ENCODE results near the gene CCL15.

GRCh38 chr17:35963663-35964062 is 37.7 kb downstream of the CCL15 start:
- TF ChIP-seq YEATS2 (CRISPR knock-in tag; IDR thresholded peaks at IDR 0.05; ENCODE audit: borderline replicate concordance) = no peak
- TF ChIP-seq, protein P1, sequence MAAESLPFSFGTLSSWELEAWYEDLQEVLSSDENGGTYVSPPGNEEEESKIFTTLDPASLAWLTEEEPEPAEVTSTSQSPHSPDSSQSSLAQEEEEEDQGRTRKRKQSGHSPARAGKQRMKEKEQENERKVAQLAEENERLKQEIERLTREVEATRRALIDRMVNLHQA (CRISPR knock-in tag; IDR thresholded peaks at IDR 0.05) = no peak
- no peak for TF ChIP-seq ARID3A (IDR thresholded peaks at IDR 0.05; ENCODE audit: low read depth, low read length)
- TF ChIP-seq, protein P2, sequence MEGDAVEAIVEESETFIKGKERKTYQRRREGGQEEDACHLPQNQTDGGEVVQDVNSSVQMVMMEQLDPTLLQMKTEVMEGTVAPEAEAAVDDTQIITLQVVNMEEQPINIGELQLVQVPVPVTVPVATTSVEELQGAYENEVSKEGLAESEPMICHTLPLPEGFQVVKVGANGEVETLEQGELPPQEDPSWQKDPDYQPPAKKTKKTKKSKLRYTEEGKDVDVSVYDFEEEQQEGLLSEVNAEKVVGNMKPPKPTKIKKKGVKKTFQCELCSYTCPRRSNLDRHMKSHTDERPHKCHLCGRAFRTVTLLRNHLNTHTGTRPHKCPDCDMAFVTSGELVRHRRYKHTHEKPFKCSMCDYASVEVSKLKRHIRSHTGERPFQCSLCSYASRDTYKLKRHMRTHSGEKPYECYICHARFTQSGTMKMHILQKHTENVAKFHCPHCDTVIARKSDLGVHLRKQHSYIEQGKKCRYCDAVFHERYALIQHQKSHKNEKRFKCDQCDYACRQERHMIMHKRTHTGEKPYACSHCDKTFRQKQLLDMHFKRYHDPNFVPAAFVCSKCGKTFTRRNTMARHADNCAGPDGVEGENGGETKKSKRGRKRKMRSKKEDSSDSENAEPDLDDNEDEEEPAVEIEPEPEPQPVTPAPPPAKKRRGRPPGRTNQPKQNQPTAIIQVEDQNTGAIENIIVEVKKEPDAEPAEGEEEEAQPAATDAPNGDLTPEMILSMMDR (CRISPR knock-in tag; IDR thresholded peaks at IDR 0.05) = no peak
- no peak for TF ChIP-seq FOXM1 (CRISPR knock-in tag; IDR thresholded peaks at IDR 0.05)
- TF ChIP-seq, protein P3, sequence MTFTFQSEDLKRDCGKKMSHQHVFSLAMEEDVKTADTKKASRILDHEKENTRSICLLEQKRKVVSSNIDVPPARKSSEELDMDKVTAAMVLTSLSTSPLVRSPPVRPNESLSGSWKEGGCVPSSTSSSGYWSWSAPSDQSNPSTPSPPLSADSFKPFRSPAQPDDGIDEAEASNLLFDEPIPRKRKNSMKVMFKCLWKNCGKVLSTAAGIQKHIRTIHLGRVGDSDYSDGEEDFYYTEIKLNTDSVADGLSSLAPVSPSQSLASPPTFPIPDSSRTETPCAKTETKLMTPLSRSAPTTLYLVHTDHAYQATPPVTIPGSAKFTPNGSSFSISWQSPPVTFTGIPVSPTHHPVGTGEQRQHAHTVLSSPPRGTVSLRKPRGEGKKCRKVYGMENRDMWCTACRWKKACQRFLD (CRISPR knock-in tag; IDR thresholded peaks at IDR 0.05; ENCODE audit: borderline replicate concordance) = no peak
- no peak for TF ChIP-seq EZH2 (conservative IDR thresholded peaks at IDR 0.05; ENCODE audit: low read depth, low read length)
- TF ChIP-seq MTA3 (CRISPR knock-in tag; IDR thresholded peaks at IDR 0.05) = no peak
- no peak for TF ChIP-seq POLR2AphosphoS5 (IDR thresholded peaks at IDR 0.05; ENCODE audit: low read depth, low read length)
